ENCODE data around the gene CYB5R2. TPM values are rescaled to one million over a fixed set of nuclear protein-coding genes. Genes with fewer than 3 reads are reported as not detected.

The CYB5R2 gene
- total RNA-seq, 2 donors from 2014 or later, result 7.4 to 7.5 TPM

DNA sequence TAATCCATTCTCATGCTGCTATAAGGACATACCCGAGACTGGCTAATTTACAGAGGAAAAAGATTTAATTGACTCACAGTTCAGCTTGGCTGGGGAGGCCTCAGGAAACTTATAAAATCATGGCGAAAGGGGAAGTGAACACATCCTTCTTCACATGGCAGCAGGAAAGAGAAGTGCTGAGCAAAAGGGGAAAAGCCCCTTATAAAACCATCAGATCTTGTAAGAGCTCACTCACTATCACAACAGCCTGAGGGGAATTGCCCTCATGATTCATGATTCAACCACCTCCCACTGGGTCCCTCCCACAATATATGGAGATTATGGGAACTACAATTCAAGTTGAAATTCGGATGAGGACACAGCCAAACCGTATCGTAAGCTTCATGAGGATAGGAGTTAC is 3.8 kb upstream of the CYB5R2 start:
- Histone ChIP-seq H3K36me3 (no peaks in the 10 kb centered on the region), H3K27ac (no peak overlapping the region), H3K4me3 (no peak overlapping the region), H3K9me3 (no peaks in the 10 kb centered on the region), H3K27me3 (no peaks in the 10 kb centered on the region), H3K9ac (ENCODE audit: low read depth in 2 of 2, low read length in 2 of 2) (no peak overlapping the region), H3K4me1 (peaks cover 4% of the 10 kb centered on the region)
- no peak for TF ChIP-seq CTCF (IDR thresholded peaks at IDR 0.05)
- no peak for DNase-seq
- intact Hi-C loops (cut with DNase I), result no loop called here

GRCh38 chr11:7675631-7676030 is 2.3 kb upstream of the CYB5R2 start:
- Histone ChIP-seq H3K27ac (no peak overlapping the region), H3K27me3 (no peaks in the 10 kb centered on the region), H3K36me3 (no peaks in the 10 kb centered on the region), H3K4me3 (no peak overlapping the region), H3K9ac (ENCODE audit: low read depth in 2 of 2, low read length in 2 of 2) (no peak overlapping the region), H3K4me1 (peaks cover 4% of the 10 kb centered on the region), H3K9me3 (no peaks in the 10 kb centered on the region)
- DNase-seq, result no peak
- TF ChIP-seq CTCF (IDR thresholded peaks at IDR 0.05), result no peak
- intact Hi-C loops (cut with DNase I), result no loop called here

- no peak for TF ChIP-seq CTCF (IDR thresholded peaks at IDR 0.05)
- intact Hi-C loops (cut with DNase I), result no loop called here
- DNase-seq, result peak; percentile 84
- H3K4me1 ChIP-seq, result peaks cover 4% of the 10 kb centered on the region
- H3K27me3 ChIP-seq, result no peaks in the 10 kb centered on the region
- peak overlapping the region; percentile 68 to 72 for H3K9ac ChIP-seq (ENCODE audit: low read depth in 2 of 2, low read length in 2 of 2)
- peak overlapping the region; percentile 65 for H3K27ac ChIP-seq
- no peaks in the 10 kb centered on the region for H3K36me3 ChIP-seq
- H3K9me3 ChIP-seq, result no peaks in the 10 kb centered on the region
- H3K4me3 ChIP-seq, result peak overlapping the region; percentile 79
Measured at GRCh38 chr11:7673724-7674434, 579 bp upstream of the CYB5R2 start.

DNA sequence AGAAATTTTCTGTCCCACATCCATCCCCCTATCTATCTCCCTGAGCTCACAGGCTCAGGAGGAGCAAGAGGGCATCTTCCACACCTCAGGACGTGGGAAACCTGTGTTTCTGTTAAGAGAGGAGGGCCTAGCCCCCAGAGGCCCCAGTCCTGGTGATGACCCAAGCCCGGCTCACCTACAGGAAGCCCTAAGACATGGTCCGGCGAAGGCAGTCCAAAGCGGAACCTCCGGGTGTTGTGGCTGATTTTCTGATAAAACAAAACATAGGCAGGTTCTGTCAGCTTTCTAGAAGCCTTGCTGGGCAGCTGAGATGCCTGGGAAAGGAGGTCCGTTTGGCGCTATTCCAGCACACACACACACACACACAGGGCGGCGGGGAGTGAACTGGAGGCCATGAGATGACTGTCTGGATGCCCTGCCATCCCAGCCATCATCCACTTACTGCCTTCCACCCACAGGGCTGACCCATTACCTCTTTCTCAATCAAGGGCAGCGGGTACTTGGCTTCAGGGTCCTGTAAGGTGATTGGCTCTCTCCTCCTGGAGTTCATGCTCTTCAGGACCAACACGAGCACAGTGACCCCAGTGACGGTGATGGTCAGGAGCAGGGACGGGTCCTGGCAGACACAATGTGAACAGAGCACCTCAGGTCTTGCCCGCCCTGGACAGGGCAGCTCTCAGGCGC is 882 bp downstream of the CYB5R2 start:
- Histone ChIP-seq H3K9me3 (no peaks in the 10 kb centered on the region), H3K36me3 (no peaks in the 10 kb centered on the region), H3K4me3 (peak overlapping the region; percentile 79), H3K9ac (ENCODE audit: low read depth in 2 of 2, low read length in 2 of 2) (peak overlapping the region in 1 of 2 donors; percentile 72), H3K27me3 (no peaks in the 10 kb centered on the region), H3K4me1 (peaks cover 4% of the 10 kb centered on the region), H3K27ac (no peak overlapping the region)
- no peak for TF ChIP-seq CTCF (IDR thresholded peaks at IDR 0.05)
- intact Hi-C loops (cut with DNase I), result no loop called here
- DNase-seq, result no peak

DNA sequence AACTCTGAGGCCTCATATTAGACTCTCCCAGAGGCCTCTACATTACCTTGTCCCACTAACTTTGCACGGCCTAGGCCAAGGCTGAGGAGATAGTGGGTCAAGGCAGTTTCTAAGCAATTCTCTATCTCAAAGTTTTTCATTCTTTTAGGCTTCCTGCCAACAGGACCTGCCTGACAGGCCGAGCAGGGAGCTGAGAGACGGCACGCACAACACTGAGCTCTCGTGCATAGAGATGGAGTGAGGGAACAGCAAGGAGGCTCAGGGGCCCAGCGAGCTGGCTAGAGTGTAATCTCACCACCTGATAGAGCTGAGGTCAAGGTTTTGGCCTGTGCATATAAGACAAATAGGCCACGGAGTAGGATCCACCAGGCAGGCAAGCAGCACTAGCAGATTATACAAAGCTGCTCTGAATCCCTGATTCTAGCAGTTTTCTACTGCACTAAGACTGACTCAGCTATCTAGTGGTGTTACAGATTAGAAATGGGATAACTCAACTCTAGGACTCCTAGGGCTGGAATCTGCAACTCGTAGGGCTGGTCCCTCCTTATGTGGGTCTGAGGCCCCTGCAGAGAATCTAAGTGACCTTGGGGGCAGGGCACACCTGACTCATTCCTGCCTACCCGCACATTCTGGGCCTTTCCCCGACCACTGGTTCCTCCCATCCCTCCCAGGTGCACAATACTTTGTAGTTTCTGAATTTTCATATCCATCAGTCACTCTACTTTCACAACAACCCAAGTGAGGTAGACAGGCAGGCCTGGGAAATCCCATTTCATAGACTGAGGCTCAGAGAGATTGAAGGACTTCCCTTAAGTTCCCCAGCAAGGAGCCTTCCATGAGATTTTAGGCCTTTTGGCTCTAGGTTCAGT is 1.7 kb downstream of the CYB5R2 start:
- Histone ChIP-seq H3K4me1 (peaks cover 4% of the 10 kb centered on the region), H3K27me3 (no peaks in the 10 kb centered on the region), H3K9ac (ENCODE audit: low read depth in 2 of 2, low read length in 2 of 2) (no peak overlapping the region), H3K27ac (no peak overlapping the region), H3K36me3 (no peaks in the 10 kb centered on the region), H3K4me3 (no peak overlapping the region), H3K9me3 (no peaks in the 10 kb centered on the region)
- intact Hi-C loops (cut with DNase I), result no loop called here
- no peak for TF ChIP-seq CTCF (IDR thresholded peaks at IDR 0.05)
- no peak for DNase-seq

Data from colonic mucosa (tissue), 4 donors.